Skeletal muscle tissue (tissue), 4 donors: ENCODE results near the gene HOXD1. TPM values are rescaled to one million over a fixed set of nuclear protein-coding genes. Genes with fewer than 3 reads are reported as not detected.

ENCODE experiments used
- H3K27ac ChIP-seq: one replicate; pipeline ENCODE4 v1.7.0; 2013; ENCODE audit warnings: mild to moderate bottlenecking, low read depth, low read length, inconsistent platforms
- H3K27me3 ChIP-seq, 3 donors: one replicate each; pipeline ENCODE4 v1.7.0; 2013; ENCODE audit warnings: low read length in 3 of 3; ENCODE audit not compliant: control insufficient read depth in 3 of 3, insufficient read depth in 3 of 3
- H3K36me3 ChIP-seq, 3 donors: one replicate each; pipeline ENCODE4 v1.7.0; 2013; ENCODE audit warnings: low read length in 3 of 3; ENCODE audit not compliant: control insufficient read depth in 3 of 3, insufficient read depth in 3 of 3
- H3K4me1 ChIP-seq, 3 donors: one replicate each; pipeline ENCODE4 v1.7.0; 2013; ENCODE audit warnings: low read length in 3 of 3, mild to moderate bottlenecking in 3 of 3; ENCODE audit not compliant: control insufficient read depth in 3 of 3, insufficient read depth in 3 of 3
- H3K4me3 ChIP-seq, 3 donors: one replicate each; pipeline ENCODE4 v1.7.0; 2013; ENCODE audit warnings: low read length in 3 of 3
- H3K9ac ChIP-seq, 3 donors: one replicate each; pipeline ENCODE4 v1.7.0; 2013; ENCODE audit warnings: low read length in 3 of 3, mild to moderate bottlenecking in 3 of 3, moderate library complexity in 2 of 3, low read depth in 1 of 3
- H3K9me3 ChIP-seq, 3 donors: one replicate each; pipeline ENCODE4 v1.7.0; 2013; ENCODE audit warnings: low read length in 3 of 3; ENCODE audit not compliant: control insufficient read depth in 3 of 3
- total RNA-seq: library from RNA; depleted of rRNA; stranded (reverse); fragments of >200 nt; gene quantifications from one replicate; pipeline ENCODE4 v1.2.3, GENCODE V29; 2014
- donor health status: Osteomylitis.

HOXD1 gene
- total RNA-seq: 0.52 TPM

GRCh38 chr2:176187899-176188773, at the start of gene HOXD1:
Gene HOXD1 (plus strand): TSS chr2:176188668. CDS start chr2:176188802, 134 bp downstream.
- H3K4me3 ChIP-seq: peak within 1 kb of the TSS; percentile 77 to 82 (median 80)
- H3K4me1 ChIP-seq: peaks cover 13 to 20% (median 14%) of the 10 kb centered on the region in 3 donors
- no peaks in the 10 kb centered on the region for H3K36me3 ChIP-seq
- H3K9me3 ChIP-seq: no peaks in the 10 kb centered on the region
- H3K27me3 ChIP-seq: peaks cover 33 to 52% (median 42%) of the 10 kb centered on the region in 3 donors
- H3K27ac ChIP-seq: no peak within 1 kb of the TSS
- peak within 1 kb of the TSS; percentile 57 to 71 (median 62) for H3K9ac ChIP-seq

- peaks cover 19 to 33% (median 28%) of the 10 kb centered on the region in 3 donors for H3K4me1 ChIP-seq
- H3K27me3 ChIP-seq: peaks cover 12 to 67% (median 15%) of the 10 kb centered on the region in 3 donors
- H3K9me3 ChIP-seq: no peaks in the 10 kb centered on the region
- no peaks in the 10 kb centered on the region for H3K36me3 ChIP-seq
- peak overlapping the region; percentile 30 to 61 (median 60) for H3K9ac ChIP-seq
- peak overlapping the region; percentile 39 to 63 (median 45) for H3K4me3 ChIP-seq
- H3K27ac ChIP-seq: peak overlapping the region; percentile 76
Observed at GRCh38 chr2:176138923-176139660, 49.4 kb upstream of the HOXD1 start.

DNA sequence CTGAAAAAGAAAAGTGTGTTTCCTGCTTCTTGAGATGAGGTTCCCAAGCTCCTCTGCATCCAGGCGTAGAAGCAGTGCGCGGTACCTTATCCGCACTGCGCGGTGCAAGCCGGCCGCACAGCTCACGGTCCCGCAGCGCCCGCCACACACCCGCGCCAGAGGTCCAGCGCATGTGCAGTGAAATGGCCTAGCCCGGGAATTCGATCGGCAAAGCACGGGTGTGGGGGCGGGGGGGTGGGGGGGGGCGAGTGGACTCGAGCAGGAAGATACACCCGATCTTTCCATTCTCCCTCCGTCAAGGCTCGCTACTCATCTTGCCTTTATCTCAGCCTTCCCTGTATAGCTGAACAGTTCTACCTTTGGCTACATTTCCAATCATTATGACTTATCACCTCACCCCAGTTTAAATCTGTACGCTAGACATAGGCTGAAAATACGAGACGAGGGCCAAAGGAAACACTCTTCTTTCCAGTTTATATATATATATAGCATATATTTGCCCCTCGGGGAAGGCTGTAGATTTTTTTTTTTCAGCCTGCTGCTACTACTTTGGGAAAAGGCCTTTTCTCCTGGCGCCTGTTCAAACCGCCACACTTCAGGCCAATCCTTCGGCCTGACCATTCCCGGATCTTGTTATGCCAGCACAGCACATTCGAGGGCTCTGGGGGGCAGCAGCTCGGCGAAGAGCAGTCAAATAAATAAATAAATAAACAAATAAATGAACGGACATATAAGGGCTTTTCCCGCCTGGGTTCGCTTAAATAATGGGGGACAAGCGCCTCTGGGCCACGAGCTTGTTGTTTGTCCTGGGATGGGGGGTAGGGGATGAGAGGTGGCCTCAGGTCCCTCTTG, 48.6 kb upstream of the HOXD1 start:
- H3K27me3 ChIP-seq: peaks cover 12 to 62% (median 12%) of the 10 kb centered on the region in 3 donors
- H3K4me1 ChIP-seq: peaks cover 19 to 28% (median 27%) of the 10 kb centered on the region in 3 donors
- H3K9me3 ChIP-seq: no peaks in the 10 kb centered on the region
- H3K27ac ChIP-seq: peak overlapping the region; percentile 76
- peak overlapping the region; percentile 45 to 70 (median 65) for H3K4me3 ChIP-seq
- no peaks in the 10 kb centered on the region for H3K36me3 ChIP-seq
- peak overlapping the region; percentile 20 to 72 (median 60) for H3K9ac ChIP-seq

DNA sequence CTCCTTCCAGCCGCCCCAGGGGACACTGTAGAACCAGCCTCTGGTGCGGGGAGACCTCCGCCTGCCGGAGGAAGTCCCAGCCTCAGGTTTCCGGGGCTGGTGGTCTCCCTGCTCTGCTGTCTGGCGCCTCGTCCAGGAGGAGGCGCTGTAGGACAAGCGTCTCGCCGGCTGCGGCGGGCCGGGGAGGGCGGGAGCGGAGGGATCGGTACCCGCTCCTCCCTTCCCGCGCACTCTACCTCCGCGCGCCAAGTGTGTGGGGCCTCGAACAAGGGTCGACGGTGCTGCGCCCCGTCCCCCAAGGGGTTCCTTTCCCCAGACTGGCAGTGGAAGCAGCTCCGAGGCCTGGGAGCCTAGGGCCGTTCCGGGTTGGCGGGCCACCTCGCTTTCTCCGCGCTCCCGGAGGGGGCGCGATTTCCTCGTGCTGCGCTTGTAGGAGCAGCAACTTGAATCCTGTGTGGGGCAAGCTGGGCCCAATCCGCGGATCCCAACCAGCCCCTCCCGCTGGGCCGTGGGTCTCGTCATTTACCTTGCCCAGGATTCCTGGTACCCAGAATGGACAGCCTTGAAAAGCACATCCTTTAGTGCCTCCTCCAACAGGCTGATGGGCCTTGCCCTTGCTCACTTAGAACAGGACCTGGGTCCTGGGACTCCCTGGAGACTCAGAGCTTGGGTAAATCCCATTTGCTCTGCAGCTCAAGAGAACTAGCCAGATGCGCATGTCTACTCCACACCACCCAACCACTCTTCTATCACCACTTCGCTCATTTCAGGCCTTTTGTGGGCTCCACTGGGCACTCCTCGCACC, 47.8 kb upstream of the HOXD1 start:
- Histone ChIP-seq H3K9ac (peak overlapping the region; percentile 20 to 72 (median 57)), H3K36me3 (no peaks in the 10 kb centered on the region), H3K4me1 (peaks cover 14 to 24% (median 21%) of the 10 kb centered on the region in 3 donors), H3K9me3 (no peaks in the 10 kb centered on the region), H3K4me3 (peak overlapping the region; percentile 65 to 70 (median 70)), H3K27ac (peak overlapping the region; percentile 65), H3K27me3 (peaks cover 9 to 61% (median 11%) of the 10 kb centered on the region in 3 donors)

- Histone ChIP-seq H3K27me3 (peaks cover 6 to 55% (median 7%) of the 10 kb centered on the region in 3 donors), H3K4me3 (no peak overlapping the region), H3K36me3 (no peaks in the 10 kb centered on the region), H3K9me3 (no peaks in the 10 kb centered on the region), H3K9ac (no peak overlapping the region), H3K27ac (no peak overlapping the region), H3K4me1 (peaks cover 14 to 21% (median 18%) of the 10 kb centered on the region in 3 donors)
Observed at GRCh38 chr2:176142281-176142680, 46.2 kb upstream of the HOXD1 start.

DNA sequence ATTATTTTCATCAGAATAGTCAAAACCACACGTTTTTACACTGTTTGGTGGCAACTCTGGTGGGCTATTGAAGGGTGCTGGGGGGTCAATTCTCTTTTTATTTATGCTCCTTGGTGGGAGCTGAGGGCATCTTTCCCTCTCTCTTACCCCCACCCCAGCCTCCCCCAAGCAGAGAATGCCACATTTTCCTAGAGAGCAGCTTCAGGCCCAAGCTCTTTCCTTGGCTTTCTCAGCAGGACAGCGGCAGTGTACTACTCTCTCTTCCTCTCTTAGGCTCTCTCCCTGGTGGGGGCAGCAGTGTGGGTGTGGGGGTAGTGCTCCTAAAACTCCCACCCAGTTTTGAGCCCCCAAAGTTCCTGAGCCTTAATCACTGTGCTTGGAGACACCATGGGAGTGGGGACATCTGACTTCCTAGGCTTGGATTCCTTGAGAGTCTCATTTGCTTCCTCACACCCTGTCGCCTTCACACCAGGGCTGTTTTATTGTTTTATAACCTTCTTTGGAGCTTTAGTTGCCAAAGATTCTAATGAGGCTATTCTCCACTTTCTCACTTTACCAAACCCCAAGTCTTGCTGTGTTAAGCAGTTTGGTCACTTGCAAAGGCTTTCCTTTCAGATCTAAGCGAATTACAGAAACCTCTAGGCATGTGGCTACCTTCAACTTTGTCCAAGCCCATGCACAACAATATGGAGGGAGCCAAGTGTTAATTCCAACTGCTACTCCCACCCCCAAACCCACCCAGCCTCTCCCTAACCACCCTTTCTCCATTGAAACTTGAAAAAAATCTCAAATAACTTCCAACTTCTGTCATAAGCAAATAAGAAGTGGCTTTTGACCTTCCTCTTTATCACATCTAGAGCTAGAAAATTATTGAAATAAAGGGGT, 43.1 kb upstream of the HOXD1 start:
- no peak overlapping the region for H3K27ac ChIP-seq
- no peaks in the 10 kb centered on the region for H3K9me3 ChIP-seq
- H3K4me3 ChIP-seq: no peak overlapping the region
- H3K4me1 ChIP-seq: peaks cover 7 to 13% (median 8%) of the 10 kb centered on the region in 3 donors
- H3K36me3 ChIP-seq: peaks cover 0 to 3% (median 0%) of the 10 kb centered on the region in 3 donors
- H3K27me3 ChIP-seq: peaks cover under 1 to 46% (median 6%) of the 10 kb centered on the region in 3 donors
- H3K9ac ChIP-seq: no peak overlapping the region

- peaks cover 0 to 4% (median 0%) of the 10 kb centered on the region in 3 donors for H3K36me3 ChIP-seq
- H3K4me1 ChIP-seq: peaks cover 2 to 7% (median 2%) of the 10 kb centered on the region in 3 donors
- H3K27ac ChIP-seq: no peak overlapping the region
- peaks cover 0 to 46% (median 7%) of the 10 kb centered on the region in 3 donors for H3K27me3 ChIP-seq
- no peak overlapping the region for H3K9ac ChIP-seq
- no peak overlapping the region for H3K4me3 ChIP-seq
- H3K9me3 ChIP-seq: no peaks in the 10 kb centered on the region
Observed at GRCh38 chr2:176146101-176146500, 42.4 kb upstream of the HOXD1 start.

DNA sequence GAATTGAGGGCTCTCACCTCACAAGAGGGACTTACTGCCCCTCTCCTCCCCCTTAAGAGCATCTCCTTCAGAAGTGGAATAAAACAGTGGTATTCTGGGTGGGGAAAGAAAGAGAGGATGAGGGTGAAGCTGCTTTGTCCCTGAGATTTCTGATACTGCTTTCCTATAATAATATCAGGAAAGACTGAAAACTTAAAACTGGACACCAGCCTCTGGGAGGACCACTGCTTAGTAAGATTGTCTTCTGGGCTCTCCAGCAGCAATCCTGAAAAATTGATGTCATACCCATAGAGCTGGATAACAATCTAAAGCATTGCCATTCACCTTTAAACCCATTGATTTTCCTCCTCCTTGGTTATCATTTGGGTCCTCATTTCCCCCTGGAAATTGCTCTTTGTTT, 41.8 kb upstream of the HOXD1 start:
- Histone ChIP-seq H3K27me3 (peaks cover 0 to 46% (median 8%) of the 10 kb centered on the region in 3 donors), H3K27ac (no peak overlapping the region), H3K36me3 (peaks cover 0 to 4% (median 0%) of the 10 kb centered on the region in 3 donors), H3K9ac (no peak overlapping the region), H3K4me1 (peaks cover 0 to 5% (median 2%) of the 10 kb centered on the region in 3 donors), H3K4me3 (no peak overlapping the region), H3K9me3 (no peaks in the 10 kb centered on the region)
